HCT116 (cell line): Measurements from ENCODE around the gene MYBPHL. TPM values are rescaled to one million over a fixed set of nuclear protein-coding genes. Genes with fewer than 3 reads are reported as not detected.

Source experiments
- ATAC-seq: fragments of 200-7000 bp; cut with Tn5 transposase; 2 replicates; pipeline ENCODE4 v1.9.1; 2020; ENCODE audit warnings: mild to moderate bottlenecking, moderate library complexity
- BruUV-seq: library from RNA; stranded (reverse); fragments of 400-500 nt; replicated peaks from 2 replicates; lab custom pipeline; 2021; lab: Mats Ljungman, UMichigan
- CTCF ChIA-PET: fragments of 300-600 bp; sonication (Branson Sonifier 250); formaldehyde crosslinking; loops from one replicate; lab custom pipeline; 2021; ENCODE audit warnings: antibody characterized with exemption; lab: Charles Lee
- POLR2A ChIA-PET: fragments of 300-600, 350-600 bp; sonication (Branson Sonifier 250); formaldehyde crosslinking; loops from one replicate; lab custom pipeline; 2021; ENCODE audit warnings: antibody characterized with exemption; lab: Charles Lee
- RAD21 ChIA-PET, 2 experiments: fragments of 300-600 bp; sonication (Branson Sonifier 250); formaldehyde crosslinking; loops; one replicate each; lab custom pipeline; 2023; ENCODE audit warnings: low total read pairs in 2 of 2; ENCODE audit not compliant: uncharacterized antibody in 2 of 2, unreplicated experiment in 2 of 2, low non-redundant PET in 1 of 2; lab: Charles Lee
- DNase-seq: peaks from one replicate; pipeline ENCODE4 v3.0.0-alpha.2; 2010; ENCODE audit warnings: low read depth, low spot score
- H2AFZ ChIP-seq: fragments of 200-600 bp; shearing (Covaris generic), sonication (generic); 2 replicates; pipeline ENCODE4 v1.6.1; 2017; ENCODE audit warnings: low read depth, mixed run types, mixed read lengths, antibody characterized with exemption, low read length; ENCODE audit not compliant: poor library complexity, severe bottlenecking
- H3K27ac ChIP-seq: 2 replicates; pipeline ENCODE4 v1.5.1; 2012; ENCODE audit warnings: low read depth, low read length
- H3K27me3 ChIP-seq: fragments of 200-600 bp; sonication (generic); 2 replicates; pipeline ENCODE4 v1.6.1; 2016; ENCODE audit warnings: mixed run types, low read length, mixed read lengths; ENCODE audit not compliant: insufficient read depth
- H3K36me3 ChIP-seq, 2 experiments: fragments of 200-500 bp in 1 of 2; fragments of 200-600 bp in 1 of 2; sonication (Bioruptor generic) in 1 of 2; sonication (generic) in 1 of 2; 2 replicates each; pipeline versions ENCODE4 v1.5.1 to v1.6.1; 2014 to 2016; ENCODE audit warnings: low read length in 2 of 2, inconsistent platforms in 1 of 2, mixed read lengths in 1 of 2, mixed run types in 1 of 2; ENCODE audit not compliant: insufficient read depth in 2 of 2, control insufficient read depth in 1 of 2
- H3K4me1 ChIP-seq, 2 experiments: fragments of 200-600 bp in 1 of 2; sonication (generic) in 1 of 2; 2 replicates each; pipeline versions ENCODE4 v1.5.1 to v1.6.1; 2012 to 2017; ENCODE audit warnings: low read length in 2 of 2, inconsistent platforms in 1 of 2, mild to moderate bottlenecking in 1 of 2, mixed read lengths in 1 of 2, mixed run types in 1 of 2, moderate library complexity in 1 of 2; ENCODE audit not compliant: insufficient read depth in 2 of 2, control insufficient read depth in 1 of 2
- H3K4me2 ChIP-seq: fragments of 200-600 bp; sonication (generic); 2 replicates; pipeline ENCODE4 v1.6.1; 2017; ENCODE audit warnings: mixed run types, low read length, mixed read lengths
- H3K4me3 ChIP-seq, 2 experiments: fragments of 200-600 bp in 1 of 2; sonication (generic) in 1 of 2; replicated peaks in 1 of 2; 2 replicates each; pipeline ENCODE4 v1.5.1; 2011 to 2016; ENCODE audit warnings: low read length in 2 of 2, control low read depth in 1 of 2, low read depth in 1 of 2, mild to moderate bottlenecking in 1 of 2, mixed read lengths in 1 of 2, mixed run types in 1 of 2
- H3K79me2 ChIP-seq: fragments of 200-600 bp; sonication (generic); 2 replicates; pipeline ENCODE4 v1.6.1; 2017; ENCODE audit warnings: mild to moderate bottlenecking, mixed run types, low read length, moderate library complexity, mixed read lengths; ENCODE audit not compliant: insufficient read depth
- H3K9ac ChIP-seq: fragments of 200-600 bp; sonication (generic); 2 replicates; pipeline ENCODE4 v1.6.1; 2016; ENCODE audit warnings: low read length, mixed read lengths
- H3K9me2 ChIP-seq: fragments of 200-600 bp; sonication (generic), shearing (Covaris generic); 2 replicates; pipeline ENCODE4 v1.6.1; 2017; ENCODE audit warnings: mixed run types, mild to moderate bottlenecking, moderate library complexity; ENCODE audit not compliant: insufficient read depth
- H3K9me3 ChIP-seq, 2 experiments: fragments of 200-500 bp in 1 of 2; fragments of 200-600 bp in 1 of 2; sonication (Bioruptor generic) in 1 of 2; sonication (generic) in 1 of 2; 2 replicates each; pipeline ENCODE4 v1.6.1; 2014 to 2017; ENCODE audit warnings: low read length in 2 of 2, mixed read lengths in 2 of 2, inconsistent platforms in 1 of 2, low read depth in 1 of 2, mild to moderate bottlenecking in 1 of 2, mixed run types in 1 of 2, moderate library complexity in 1 of 2; ENCODE audit not compliant: control insufficient read depth in 1 of 2, insufficient read depth in 1 of 2
- H4K20me1 ChIP-seq: fragments of 200-600 bp; sonication (generic), shearing (Covaris generic); 2 replicates; pipeline ENCODE4 v1.6.1; 2017; ENCODE audit warnings: mixed run types, mild to moderate bottlenecking, moderate library complexity; ENCODE audit not compliant: insufficient read depth
- ELF1 ChIP-seq: IDR thresholded peaks from 2 replicates; pipeline ENCODE4 v1.6.1; 2012; ENCODE audit warnings: low read depth, borderline replicate concordance
- EZH2 ChIP-seq: fragments of 200-600 bp; sonication (generic); IDR thresholded peaks from 2 replicates; pipeline ENCODE4 v1.6.1; 2017; ENCODE audit warnings: antibody characterized with exemption, mixed run types
- EZH2phosphoT487 ChIP-seq: fragments of 200-600 bp; IDR thresholded peaks from 2 replicates; pipeline ENCODE4 v1.6.1; 2018; ENCODE audit warnings: antibody characterized with exemption, borderline replicate concordance
- POLR2AphosphoS5 ChIP-seq: IDR thresholded peaks from 2 replicates; pipeline ENCODE4 v1.6.1; 2011; ENCODE audit warnings: mild to moderate bottlenecking, low read depth, low read length, moderate library complexity
- REST ChIP-seq: IDR thresholded peaks from 2 replicates; pipeline ENCODE4 v1.6.1; 2012; ENCODE audit warnings: low read depth
- SRF ChIP-seq: IDR thresholded peaks from 2 replicates; pipeline ENCODE4 v1.6.1; 2012; ENCODE audit warnings: low read depth
- TCF7L2 ChIP-seq: IDR thresholded peaks from 2 replicates; pipeline ENCODE4 v1.7.0; 2011; ENCODE audit warnings: borderline replicate concordance, inconsistent platforms; ENCODE audit not compliant: insufficient read depth, insufficient read length; ENCODE audit errors: extremely low read depth
- intact Hi-C: fragments of 100-400 bp; cut with micrococcal nuclease; formaldehyde crosslinking; loops from 2 replicates; pipeline ENCODE4 v1.10.0; 2022
- total RNA-seq: library from RNA; stranded (reverse); gene quantifications from one replicate; pipeline ENCODE4 v1.2.1, GENCODE V29; 2021; ENCODE audit not compliant: unreplicated experiment

Gene MYBPHL
- total RNA-seq, 1 experiment from 2014 or later = 1.0 TPM

GRCh38 chr1:109314795-109315194, 8.0 kb upstream of the MYBPHL start:
- Histone ChIP-seq H3K9me3 (no peaks in the 10 kb centered on the region), H2AFZ (no peak overlapping the region), H3K4me3 (no peak overlapping the region), H3K9ac (no peak overlapping the region), H3K27ac (no peak overlapping the region), H3K9me2 (no peaks in the 10 kb centered on the region), H3K27me3 (no peaks in the 10 kb centered on the region), H4K20me1 (no peaks in the 10 kb centered on the region), H3K4me1 (no peaks in the 10 kb centered on the region), H3K36me3 (no peaks in the 10 kb centered on the region; a peak in 1 of 4 replicates), H3K4me2 (no peak overlapping the region), H3K79me2 (no peaks in the 10 kb centered on the region)
- BruUV-seq = no TSS peak
- RAD21 ChIA-PET = no interaction called here
- DNase-seq (no peak), ATAC-seq (no peak)
- intact Hi-C loops = no loop called here
- TF ChIP-seq REST (no peak), EZH2phosphoT487 (no peak), POLR2AphosphoS5 (no peak), EZH2 (no peak), ELF1 (no peak), SRF (no peak), TCF7L2 (no peak)
- CTCF ChIA-PET = no interaction called here
- POLR2A ChIA-PET = no interaction called here
